ENCODE results near the gene PLN. TPM values are rescaled to one million over a fixed set of nuclear protein-coding genes. Genes with fewer than 3 reads are reported as not detected.

PLN gene
- polyA plus RNA-seq, 3 donors: 0.28 TPM; not detected in 2

GRCh38 chr6:118598324-118598723, 50.2 kb downstream of the PLN start:
- Histone ChIP-seq H3K9ac (ENCODE audit: insufficient read depth, low read length, poor library complexity, severe bottlenecking) (no peak overlapping the region), H3K27me3 (ENCODE audit: control insufficient read depth in 2 of 2, insufficient read depth in 2 of 2, low read length in 2 of 2) (no peaks in the 10 kb centered on the region), H3K79me2 (ENCODE audit: insufficient read depth, low read length) (peaks cover 19% of the 10 kb centered on the region), H3K9me3 (replicated peaks in 1 of 2; ENCODE audit: control insufficient read depth in 1 of 2, insufficient read depth in 1 of 2, low read length in 2 of 2) (no peaks in the 10 kb centered on the region), H3K4me1 (ENCODE audit: control insufficient read depth in 1 of 2, insufficient read depth in 2 of 2, low read length in 2 of 2) (no peaks in the 10 kb centered on the region), H2AFZ (ENCODE audit: insufficient read depth, low read depth, low read length, poor library complexity, severe bottlenecking) (no peak overlapping the region), H3K36me3 (replicated peaks in 1 of 2; ENCODE audit: control insufficient read depth in 1 of 2, insufficient read depth in 2 of 2, low read length in 2 of 2) (no peaks in the 10 kb centered on the region), H3K27ac (ENCODE audit: low read depth in 1 of 2, low read length in 2 of 2) (no peak overlapping the region), H3K4me2 (replicated peaks; ENCODE audit: extremely low read depth, low read length, poor library complexity, severe bottlenecking) (no peak overlapping the region), H4K20me1 (ENCODE audit: insufficient read depth, low read length) (peaks cover 99% of the 10 kb centered on the region), H3K4me3 (replicated peaks in 1 of 3; ENCODE audit: low read depth in 2 of 3, low read length in 3 of 3) (no peak overlapping the region)
- no peak for DNase-seq
- peaks cover 6 to 15% of the 10 kb centered on the region in 2 donors for H3K36me3 Mint-ChIP-seq
- no peak overlapping the region for H3K4me3 Mint-ChIP-seq
- no CpG with 5 or more reads among the region's 2 CpGs for WGBS (ENCODE audit: insufficient coverage)
- TF ChIP-seq CTCF (IDR thresholded peaks at IDR 0.05): no peak
- peak overlapping the region in 1 of 7 donors; percentile 33 for H3K27ac Mint-ChIP-seq
- intact Hi-C loops (cut with micrococcal nuclease): no loop called here
- H3K4me1 Mint-ChIP-seq: peaks cover 6% of the 10 kb centered on the region
- no peaks in the 10 kb centered on the region for H3K27me3 Mint-ChIP-seq (ENCODE audit: low read depth in 3 of 3)
- H3K9me3 Mint-ChIP-seq: peaks cover 0 to 9% (median 5%) of the 10 kb centered on the region in 7 donors

GRCh38 chr6:118602300-118602699, 54.2 kb downstream of the PLN start:
- H3K79me2 ChIP-seq (ENCODE audit: insufficient read depth, low read length): peaks cover 8% of the 10 kb centered on the region
- intact Hi-C loops (cut with micrococcal nuclease): no loop called here

More at GRCh38 chr6:118602300-118602699, 54.2 kb downstream of the PLN start:
- 100% methylated on average over 1 of the region's 2 CpGs for WGBS (ENCODE audit: insufficient coverage)
- peaks cover 12 to 22% of the 10 kb centered on the region in 2 donors for H3K36me3 Mint-ChIP-seq
- peaks cover 99% of the 10 kb centered on the region for H4K20me1 ChIP-seq (ENCODE audit: insufficient read depth, low read length)
- no peak overlapping the region for H2AFZ ChIP-seq (ENCODE audit: insufficient read depth, low read depth, low read length, poor library complexity, severe bottlenecking)
- H3K9me3 Mint-ChIP-seq: peaks cover 0 to 7% (median 2%) of the 10 kb centered on the region in 7 donors
- H3K27me3 Mint-ChIP-seq (ENCODE audit: low read depth in 3 of 3): no peaks in the 10 kb centered on the region
- H3K4me1 Mint-ChIP-seq: peaks cover 6% of the 10 kb centered on the region
- no peaks in the 10 kb centered on the region for H3K9me3 ChIP-seq (replicated peaks in 1 of 2; ENCODE audit: control insufficient read depth in 1 of 2, insufficient read depth in 1 of 2, low read length in 2 of 2)
- H3K27me3 ChIP-seq (ENCODE audit: control insufficient read depth in 2 of 2, insufficient read depth in 2 of 2, low read length in 2 of 2): no peaks in the 10 kb centered on the region
- H3K36me3 ChIP-seq (replicated peaks in 1 of 2; ENCODE audit: control insufficient read depth in 1 of 2, insufficient read depth in 2 of 2, low read length in 2 of 2): no peaks in the 10 kb centered on the region
- no peak overlapping the region for H3K4me2 ChIP-seq (replicated peaks; ENCODE audit: extremely low read depth, low read length, poor library complexity, severe bottlenecking)
- H3K4me3 ChIP-seq (replicated peaks in 1 of 3; ENCODE audit: low read depth in 2 of 3, low read length in 3 of 3): no peak overlapping the region
- H3K27ac ChIP-seq (ENCODE audit: low read depth in 1 of 2, low read length in 2 of 2): no peak overlapping the region
- no peak overlapping the region for H3K4me3 Mint-ChIP-seq
- no peak for TF ChIP-seq CTCF (IDR thresholded peaks at IDR 0.05)
- no peaks in the 10 kb centered on the region for H3K4me1 ChIP-seq (ENCODE audit: control insufficient read depth in 1 of 2, insufficient read depth in 2 of 2, low read length in 2 of 2)
- no peak overlapping the region for H3K9ac ChIP-seq (ENCODE audit: insufficient read depth, low read length, poor library complexity, severe bottlenecking)
- no peak for DNase-seq
- H3K27ac Mint-ChIP-seq: no peak overlapping the region

Measured in CD14-positive monocyte (primary cell).